GM23338 (cell line): ENCODE measurements around the gene REEP3. TPM values are rescaled to one million over a fixed set of nuclear protein-coding genes. Genes with fewer than 3 reads are reported as not detected.

ENCODE experiments used
- ATAC-seq: fragments of 200-7000 bp; cut with Tn5 transposase; 3 replicates; pipeline ENCODE4 v1.9.1; 2020
- DNase-seq: peaks from one replicate; pipeline ENCODE4 v3.0.0-alpha.2; 2015; ENCODE audit warnings: low spot score
- H2AFZ ChIP-seq: fragments of 200-600 bp; sonication (generic); 2 replicates; pipeline ENCODE4 v1.8.0; 2016; ENCODE audit warnings: antibody characterized with exemption, mild to moderate bottlenecking, moderate library complexity
- H3F3A ChIP-seq: fragments of 200-600 bp; sonication (generic); replicated peaks from 2 replicates; pipeline ENCODE4 v1.8.0; 2017; ENCODE audit warnings: antibody characterized with exemption, mixed run types, low read depth
- H3K27ac ChIP-seq: fragments of 200-600 bp; sonication (generic); 2 replicates; pipeline ENCODE4 v1.6.1; 2016; ENCODE audit warnings: low read depth
- H3K27me3 ChIP-seq: fragments of 200-600 bp; sonication (generic); 2 replicates; pipeline ENCODE4 v1.8.0; 2016; ENCODE audit warnings: mild to moderate bottlenecking, mixed run types, moderate library complexity; ENCODE audit not compliant: insufficient read depth
- H3K36me3 ChIP-seq: fragments of 200-600 bp; sonication (generic); 2 replicates; pipeline ENCODE4 v1.8.0; 2016; ENCODE audit warnings: mild to moderate bottlenecking; ENCODE audit not compliant: insufficient read depth
- H3K4me1 ChIP-seq: fragments of 200-600 bp; sonication (generic); 2 replicates; pipeline ENCODE4 v1.8.0; 2016; ENCODE audit warnings: mild to moderate bottlenecking, moderate library complexity; ENCODE audit not compliant: insufficient read depth
- H3K4me2 ChIP-seq: fragments of 200-600 bp; sonication (generic); 2 replicates; pipeline ENCODE4 v1.7.1; 2017; ENCODE audit warnings: mixed run types
- H3K4me3 ChIP-seq: fragments of 200-600 bp; sonication (generic); 2 replicates; pipeline ENCODE4 v1.6.1; 2016; ENCODE audit warnings: mixed run types
- H3K79me2 ChIP-seq: fragments of 200-600 bp; sonication (generic); replicated peaks from 2 replicates; pipeline ENCODE4 v1.8.0; 2017; ENCODE audit warnings: mild to moderate bottlenecking; ENCODE audit not compliant: insufficient read depth
- H3K9me2 ChIP-seq: fragments of 200-600 bp; sonication (generic); 2 replicates; pipeline ENCODE4 v1.8.0; 2017; ENCODE audit not compliant: insufficient read depth
- H4K20me1 ChIP-seq: fragments of 200-600 bp; sonication (generic); replicated peaks from 2 replicates; pipeline ENCODE4 v1.8.0; 2017; ENCODE audit warnings: mild to moderate bottlenecking; ENCODE audit not compliant: insufficient read depth
- H3K27ac Mint-ChIP-seq: 2 replicates; pipeline ENCODE4 v1.8.0; 2020; ENCODE audit warnings: inconsistent platforms, mild to moderate bottlenecking, moderate library complexity, mixed read lengths
- H3K27me3 Mint-ChIP-seq: 3 replicates; pipeline ENCODE4 v1.8.0; 2022; ENCODE audit warnings: low read depth, mild to moderate bottlenecking, moderate library complexity, mixed read lengths, inconsistent platforms; ENCODE audit not compliant: insufficient read depth, poor library complexity
- H3K36me3 Mint-ChIP-seq: 3 replicates; pipeline ENCODE4 v1.8.0; 2021; ENCODE audit warnings: low read depth, mild to moderate bottlenecking, inconsistent platforms, moderate library complexity, mixed read lengths
- H3K4me1 Mint-ChIP-seq: 3 replicates; pipeline ENCODE4 v1.8.0; 2020; ENCODE audit warnings: mild to moderate bottlenecking, inconsistent platforms, mixed read lengths
- H3K4me3 Mint-ChIP-seq: 3 replicates; pipeline ENCODE4 v1.8.0; 2021; ENCODE audit warnings: moderate library complexity, mild to moderate bottlenecking, inconsistent platforms, mixed read lengths
- H3K9me3 Mint-ChIP-seq: 3 replicates; pipeline ENCODE4 v1.8.0; 2020; ENCODE audit warnings: moderate library complexity, mild to moderate bottlenecking, inconsistent platforms, mixed read lengths
- CREB1 ChIP-seq: fragments of 250-450 bp; sonication (Bioruptor Pico); IDR thresholded peaks from 2 replicates; pipeline ENCODE4 v1.5.0; 2020; ENCODE audit warnings: low read depth, mild to moderate bottlenecking, moderate library complexity
- EZH2 ChIP-seq: fragments of 200-600 bp; sonication (generic); IDR thresholded peaks from one replicate; pipeline ENCODE4 v1.8.0; 2017; ENCODE audit warnings: antibody characterized with exemption, mild to moderate bottlenecking, low read depth; ENCODE audit not compliant: unreplicated experiment
- EZH2phosphoT487 ChIP-seq: fragments of 200-600 bp; sonication (generic); IDR thresholded peaks from one replicate; pipeline ENCODE4 v1.8.1; 2018; ENCODE audit warnings: antibody characterized with exemption; ENCODE audit not compliant: unreplicated experiment
- JUNB ChIP-seq: IDR thresholded peaks from one replicate; pipeline ENCODE4 v1.6.1; 2016; ENCODE audit warnings: antibody characterized with exemption; ENCODE audit not compliant: unreplicated experiment
- NANOG ChIP-seq: IDR thresholded peaks from 2 replicates; pipeline ENCODE4 v1.6.1; 2016; ENCODE audit warnings: antibody characterized with exemption, borderline replicate concordance
- POLR2AphosphoS5 ChIP-seq: IDR thresholded peaks from 2 replicates; pipeline ENCODE4 v1.6.1; 2016; ENCODE audit warnings: antibody characterized with exemption, low read depth
- STAT1 ChIP-seq: IDR thresholded peaks from one replicate; pipeline ENCODE4 v1.6.1; 2016; ENCODE audit warnings: antibody characterized with exemption; ENCODE audit not compliant: unreplicated experiment
- ZNF114 ChIP-seq: fragments of 250-450 bp; sonication (Bioruptor Pico); IDR thresholded peaks from 2 replicates; pipeline ENCODE4 v1.5.0; 2020; ENCODE audit warnings: mild to moderate bottlenecking, moderate library complexity
- ZNF331 ChIP-seq: fragments of 250-450 bp; sonication (Bioruptor Pico); IDR thresholded peaks from 2 replicates; pipeline ENCODE4 v1.5.0; 2020; ENCODE audit warnings: low read depth, mild to moderate bottlenecking, moderate library complexity
- polyA plus RNA-seq: library from polyadenylated mRNA; unstranded; fragments of >200 nt; fragmentation: Nextera tagmentation; extraction: Ambion mirVana; gene quantifications from 2 replicates; pipeline ENCODE4 v1.2.1, GENCODE V29; 2016
- total RNA-seq: library from RNA; depleted of rRNA; stranded (reverse); fragments of >200 nt; shearing (Covaris generic); gene quantifications from 2 replicates; pipeline ENCODE4 v1.2.3, GENCODE V29; 2014
- TF ChIP-seq, protein P1 (sequence below), 2 experiments: fragments of 200-600 bp in 1 of 2; sonication (generic) in 1 of 2; conservative IDR thresholded peaks; 2 replicates each; pipeline versions ENCODE4 v1.5.1 to v1.6.1; 2016 to 2017; ENCODE audit warnings: antibody characterized with exemption in 2 of 2, low read depth in 2 of 2, mild to moderate bottlenecking in 2 of 2, moderate library complexity in 1 of 2
- TF ChIP-seq, protein P2 (sequence below): IDR thresholded peaks from one replicate; pipeline ENCODE4 v1.6.1; 2018; ENCODE audit warnings: antibody characterized with exemption; ENCODE audit not compliant: unreplicated experiment
- TF ChIP-seq, protein P3 (sequence below): fragments of 250-450 bp; sonication (Bioruptor Pico); IDR thresholded peaks from 2 replicates; pipeline ENCODE4 v1.5.0; 2020; ENCODE audit warnings: mild to moderate bottlenecking, moderate library complexity
- TF ChIP-seq, protein P4 (sequence below): IDR thresholded peaks from 2 replicates; pipeline ENCODE4 v1.6.1; 2016; ENCODE audit warnings: antibody characterized with exemption

REEP3 gene
- total and polyA plus RNA-seq, 2 experiments from 2014 or later = 29.5 to 48.7 TPM

DNA sequence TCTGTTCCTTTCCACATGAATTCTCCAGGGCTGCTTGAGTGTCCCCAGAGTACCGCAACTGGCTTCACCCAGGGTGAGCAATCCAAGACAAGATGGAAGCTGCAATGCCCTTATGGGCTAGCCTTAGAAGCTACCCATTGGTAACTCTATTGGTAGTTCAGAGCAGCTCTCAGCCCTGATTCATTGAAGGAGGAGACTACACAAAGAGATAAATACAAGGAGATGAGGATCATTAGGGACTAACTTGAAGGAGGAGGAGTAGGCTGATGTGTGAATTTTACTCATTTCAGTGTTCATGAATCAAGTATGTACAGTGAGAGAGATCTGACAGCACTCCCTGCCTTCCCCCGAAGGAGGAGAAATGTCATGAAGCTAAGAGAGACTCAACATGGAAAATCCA lies 124.0 kb downstream of the REEP3 start (continued):
- TF ChIP-seq, protein P1, sequence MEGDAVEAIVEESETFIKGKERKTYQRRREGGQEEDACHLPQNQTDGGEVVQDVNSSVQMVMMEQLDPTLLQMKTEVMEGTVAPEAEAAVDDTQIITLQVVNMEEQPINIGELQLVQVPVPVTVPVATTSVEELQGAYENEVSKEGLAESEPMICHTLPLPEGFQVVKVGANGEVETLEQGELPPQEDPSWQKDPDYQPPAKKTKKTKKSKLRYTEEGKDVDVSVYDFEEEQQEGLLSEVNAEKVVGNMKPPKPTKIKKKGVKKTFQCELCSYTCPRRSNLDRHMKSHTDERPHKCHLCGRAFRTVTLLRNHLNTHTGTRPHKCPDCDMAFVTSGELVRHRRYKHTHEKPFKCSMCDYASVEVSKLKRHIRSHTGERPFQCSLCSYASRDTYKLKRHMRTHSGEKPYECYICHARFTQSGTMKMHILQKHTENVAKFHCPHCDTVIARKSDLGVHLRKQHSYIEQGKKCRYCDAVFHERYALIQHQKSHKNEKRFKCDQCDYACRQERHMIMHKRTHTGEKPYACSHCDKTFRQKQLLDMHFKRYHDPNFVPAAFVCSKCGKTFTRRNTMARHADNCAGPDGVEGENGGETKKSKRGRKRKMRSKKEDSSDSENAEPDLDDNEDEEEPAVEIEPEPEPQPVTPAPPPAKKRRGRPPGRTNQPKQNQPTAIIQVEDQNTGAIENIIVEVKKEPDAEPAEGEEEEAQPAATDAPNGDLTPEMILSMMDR (conservative IDR thresholded peaks at IDR 0.05; ENCODE audit: low read depth in 2 of 2) = no peak
- no peak for TF ChIP-seq NANOG
- TF ChIP-seq EZH2phosphoT487 = no peak
- TF ChIP-seq CREB1 = no peak
- TF ChIP-seq, protein P2, sequence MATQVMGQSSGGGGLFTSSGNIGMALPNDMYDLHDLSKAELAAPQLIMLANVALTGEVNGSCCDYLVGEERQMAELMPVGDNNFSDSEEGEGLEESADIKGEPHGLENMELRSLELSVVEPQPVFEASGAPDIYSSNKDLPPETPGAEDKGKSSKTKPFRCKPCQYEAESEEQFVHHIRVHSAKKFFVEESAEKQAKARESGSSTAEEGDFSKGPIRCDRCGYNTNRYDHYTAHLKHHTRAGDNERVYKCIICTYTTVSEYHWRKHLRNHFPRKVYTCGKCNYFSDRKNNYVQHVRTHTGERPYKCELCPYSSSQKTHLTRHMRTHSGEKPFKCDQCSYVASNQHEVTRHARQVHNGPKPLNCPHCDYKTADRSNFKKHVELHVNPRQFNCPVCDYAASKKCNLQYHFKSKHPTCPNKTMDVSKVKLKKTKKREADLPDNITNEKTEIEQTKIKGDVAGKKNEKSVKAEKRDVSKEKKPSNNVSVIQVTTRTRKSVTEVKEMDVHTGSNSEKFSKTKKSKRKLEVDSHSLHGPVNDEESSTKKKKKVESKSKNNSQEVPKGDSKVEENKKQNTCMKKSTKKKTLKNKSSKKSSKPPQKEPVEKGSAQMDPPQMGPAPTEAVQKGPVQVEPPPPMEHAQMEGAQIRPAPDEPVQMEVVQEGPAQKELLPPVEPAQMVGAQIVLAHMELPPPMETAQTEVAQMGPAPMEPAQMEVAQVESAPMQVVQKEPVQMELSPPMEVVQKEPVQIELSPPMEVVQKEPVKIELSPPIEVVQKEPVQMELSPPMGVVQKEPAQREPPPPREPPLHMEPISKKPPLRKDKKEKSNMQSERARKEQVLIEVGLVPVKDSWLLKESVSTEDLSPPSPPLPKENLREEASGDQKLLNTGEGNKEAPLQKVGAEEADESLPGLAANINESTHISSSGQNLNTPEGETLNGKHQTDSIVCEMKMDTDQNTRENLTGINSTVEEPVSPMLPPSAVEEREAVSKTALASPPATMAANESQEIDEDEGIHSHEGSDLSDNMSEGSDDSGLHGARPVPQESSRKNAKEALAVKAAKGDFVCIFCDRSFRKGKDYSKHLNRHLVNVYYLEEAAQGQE = no peak
- no peak for TF ChIP-seq EZH2
- TF ChIP-seq JUNB = no peak

DNA sequence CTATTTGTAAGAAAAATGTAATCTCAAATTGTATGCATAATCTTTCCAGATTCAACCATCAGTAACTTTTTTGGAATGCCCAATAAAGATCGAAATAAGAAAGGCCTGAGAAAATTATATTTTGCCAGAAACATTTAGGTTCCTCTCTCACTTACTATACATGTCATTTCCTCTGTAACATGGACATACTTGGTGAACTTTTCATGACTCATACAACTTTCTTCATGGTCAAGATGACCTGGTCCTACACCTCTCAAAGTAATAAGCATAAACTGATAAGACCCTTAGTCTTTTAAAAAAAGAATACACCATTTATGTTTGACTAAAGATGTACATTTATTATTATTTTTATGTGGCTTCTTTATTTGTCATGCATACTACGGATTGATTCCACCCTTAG lies 125.3 kb downstream of the REEP3 start:
- Histone ChIP-seq H3K4me1 (peaks cover 6% of the 10 kb centered on the region; the same call in 1 of the 2 replicates), H3K27ac (no peak overlapping the region), H3K4me3 (no peak overlapping the region), H3K79me2 (no peaks in the 10 kb centered on the region), H3K4me2 (no peak overlapping the region), H3F3A (no peaks in the 10 kb centered on the region), H3K36me3 (no peaks in the 10 kb centered on the region), H2AFZ (no peak overlapping the region), H3K9me2 (peaks cover 5% of the 10 kb centered on the region), H3K27me3 (no peaks in the 10 kb centered on the region), H4K20me1 (no peaks in the 10 kb centered on the region)
- Mint-ChIP-seq H3K36me3 (no peaks in the 10 kb centered on the region), H3K27me3 (no peaks in the 10 kb centered on the region), H3K4me1 (peaks cover 11% of the 10 kb centered on the region; the same call in 2 of the 3 replicates), H3K4me3 (no peak overlapping the region), H3K27ac (no peak overlapping the region), H3K9me3 (no peaks in the 10 kb centered on the region)
- DNase-seq (no peak), ATAC-seq (no peak)
- TF ChIP-seq EZH2 = no peak
- no peak for TF ChIP-seq ZNF331 (CRISPR knock-in tag)
- TF ChIP-seq CREB1 = no peak
- no peak for TF ChIP-seq POLR2AphosphoS5
- TF ChIP-seq EZH2phosphoT487 = no peak
- TF ChIP-seq, protein P3, sequence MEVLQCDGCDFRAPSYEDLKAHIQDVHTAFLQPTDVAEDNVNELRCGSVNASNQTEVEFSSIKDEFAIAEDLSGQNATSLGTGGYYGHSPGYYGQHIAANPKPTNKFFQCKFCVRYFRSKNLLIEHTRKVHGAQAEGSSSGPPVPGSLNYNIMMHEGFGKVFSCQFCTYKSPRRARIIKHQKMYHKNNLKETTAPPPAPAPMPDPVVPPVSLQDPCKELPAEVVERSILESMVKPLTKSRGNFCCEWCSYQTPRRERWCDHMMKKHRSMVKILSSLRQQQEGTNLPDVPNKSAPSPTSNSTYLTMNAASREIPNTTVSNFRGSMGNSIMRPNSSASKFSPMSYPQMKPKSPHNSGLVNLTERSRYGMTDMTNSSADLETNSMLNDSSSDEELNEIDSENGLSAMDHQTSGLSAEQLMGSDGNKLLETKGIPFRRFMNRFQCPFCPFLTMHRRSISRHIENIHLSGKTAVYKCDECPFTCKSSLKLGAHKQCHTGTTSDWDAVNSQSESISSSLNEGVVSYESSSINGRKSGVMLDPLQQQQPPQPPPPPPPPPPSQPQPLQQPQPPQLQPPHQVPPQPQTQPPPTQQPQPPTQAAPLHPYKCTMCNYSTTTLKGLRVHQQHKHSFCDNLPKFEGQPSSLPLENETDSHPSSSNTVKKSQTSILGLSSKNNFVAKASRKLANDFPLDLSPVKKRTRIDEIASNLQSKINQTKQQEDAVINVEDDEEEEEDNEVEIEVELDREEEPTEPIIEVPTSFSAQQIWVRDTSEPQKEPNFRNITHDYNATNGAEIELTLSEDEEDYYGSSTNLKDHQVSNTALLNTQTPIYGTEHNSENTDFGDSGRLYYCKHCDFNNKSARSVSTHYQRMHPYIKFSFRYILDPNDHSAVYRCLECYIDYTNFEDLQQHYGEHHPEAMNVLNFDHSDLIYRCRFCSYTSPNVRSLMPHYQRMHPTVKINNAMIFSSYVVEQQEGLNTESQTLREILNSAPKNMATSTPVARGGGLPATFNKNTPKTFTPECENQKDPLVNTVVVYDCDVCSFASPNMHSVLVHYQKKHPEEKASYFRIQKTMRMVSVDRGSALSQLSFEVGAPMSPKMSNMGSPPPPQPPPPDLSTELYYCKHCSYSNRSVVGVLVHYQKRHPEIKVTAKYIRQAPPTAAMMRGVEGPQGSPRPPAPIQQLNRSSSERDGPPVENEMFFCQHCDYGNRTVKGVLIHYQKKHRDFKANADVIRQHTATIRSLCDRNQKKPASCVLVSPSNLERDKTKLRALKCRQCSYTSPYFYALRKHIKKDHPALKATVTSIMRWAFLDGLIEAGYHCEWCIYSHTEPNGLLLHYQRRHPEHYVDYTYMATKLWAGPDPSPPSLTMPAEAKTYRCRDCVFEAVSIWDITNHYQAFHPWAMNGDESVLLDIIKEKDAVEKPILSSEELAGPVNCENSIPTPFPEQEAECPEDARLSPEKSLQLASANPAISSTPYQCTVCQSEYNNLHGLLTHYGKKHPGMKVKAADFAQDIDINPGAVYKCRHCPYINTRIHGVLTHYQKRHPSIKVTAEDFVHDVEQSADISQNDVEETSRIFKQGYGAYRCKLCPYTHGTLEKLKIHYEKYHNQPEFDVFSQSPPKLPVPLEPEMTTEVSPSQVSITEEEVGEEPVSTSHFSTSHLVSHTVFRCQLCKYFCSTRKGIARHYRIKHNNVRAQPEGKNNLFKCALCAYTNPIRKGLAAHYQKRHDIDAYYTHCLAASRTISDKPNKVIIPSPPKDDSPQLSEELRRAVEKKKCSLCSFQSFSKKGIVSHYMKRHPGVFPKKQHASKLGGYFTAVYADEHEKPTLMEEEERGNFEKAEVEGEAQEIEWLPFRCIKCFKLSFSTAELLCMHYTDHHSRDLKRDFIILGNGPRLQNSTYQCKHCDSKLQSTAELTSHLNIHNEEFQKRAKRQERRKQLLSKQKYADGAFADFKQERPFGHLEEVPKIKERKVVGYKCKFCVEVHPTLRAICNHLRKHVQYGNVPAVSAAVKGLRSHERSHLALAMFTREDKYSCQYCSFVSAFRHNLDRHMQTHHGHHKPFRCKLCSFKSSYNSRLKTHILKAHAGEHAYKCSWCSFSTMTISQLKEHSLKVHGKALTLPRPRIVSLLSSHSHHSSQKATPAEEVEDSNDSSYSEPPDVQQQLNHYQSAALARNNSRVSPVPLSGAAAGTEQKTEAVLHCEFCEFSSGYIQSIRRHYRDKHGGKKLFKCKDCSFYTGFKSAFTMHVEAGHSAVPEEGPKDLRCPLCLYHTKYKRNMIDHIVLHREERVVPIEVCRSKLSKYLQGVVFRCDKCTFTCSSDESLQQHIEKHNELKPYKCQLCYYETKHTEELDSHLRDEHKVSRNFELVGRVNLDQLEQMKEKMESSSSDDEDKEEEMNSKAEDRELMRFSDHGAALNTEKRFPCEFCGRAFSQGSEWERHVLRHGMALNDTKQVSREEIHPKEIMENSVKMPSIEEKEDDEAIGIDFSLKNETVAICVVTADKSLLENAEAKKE (CRISPR knock-in tag) = no peak
- TF ChIP-seq JUNB = no peak
- TF ChIP-seq ZNF114 (CRISPR knock-in tag) = no peak
- no peak for TF ChIP-seq NANOG
- TF ChIP-seq STAT1 = no peak
- TF ChIP-seq, protein P4, sequence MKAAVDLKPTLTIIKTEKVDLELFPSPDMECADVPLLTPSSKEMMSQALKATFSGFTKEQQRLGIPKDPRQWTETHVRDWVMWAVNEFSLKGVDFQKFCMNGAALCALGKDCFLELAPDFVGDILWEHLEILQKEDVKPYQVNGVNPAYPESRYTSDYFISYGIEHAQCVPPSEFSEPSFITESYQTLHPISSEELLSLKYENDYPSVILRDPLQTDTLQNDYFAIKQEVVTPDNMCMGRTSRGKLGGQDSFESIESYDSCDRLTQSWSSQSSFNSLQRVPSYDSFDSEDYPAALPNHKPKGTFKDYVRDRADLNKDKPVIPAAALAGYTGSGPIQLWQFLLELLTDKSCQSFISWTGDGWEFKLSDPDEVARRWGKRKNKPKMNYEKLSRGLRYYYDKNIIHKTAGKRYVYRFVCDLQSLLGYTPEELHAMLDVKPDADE = no peak
